DND-41 (cell line): Measurements from ENCODE around the gene PRPSAP1.

ENCODE experiments used
- ATAC-seq: fragments of 200-7000 bp; cut with Tn5 transposase; 3 replicates; pipeline ENCODE4 v1.9.1; 2021; ENCODE audit warnings: low read depth; ENCODE audit not compliant: insufficient read depth
- DNase-seq: peaks from one replicate; pipeline ENCODE4 v3.0.0-alpha.2; 2020
- H2AFZ ChIP-seq: 2 replicates; pipeline ENCODE4 v1.6.0; 2012; ENCODE audit warnings: low read depth, low read length
- H3K27ac ChIP-seq: 2 replicates; pipeline ENCODE4 v1.5.1; 2012; ENCODE audit warnings: low read length, inconsistent platforms
- H3K27me3 ChIP-seq: fragments of 200-600 bp; sonication (generic); 2 replicates; pipeline ENCODE4 v1.6.0; 2012; ENCODE audit warnings: low read length, mild to moderate bottlenecking, inconsistent platforms; ENCODE audit not compliant: insufficient read depth, poor library complexity
- H3K36me3 ChIP-seq: 2 replicates; pipeline ENCODE4 v1.5.1; 2012; ENCODE audit warnings: low read length, inconsistent platforms; ENCODE audit not compliant: insufficient read depth
- H3K4me1 ChIP-seq: 2 replicates; pipeline ENCODE4 v1.5.1; 2012; ENCODE audit warnings: mild to moderate bottlenecking, low read length; ENCODE audit not compliant: insufficient read depth
- H3K4me2 ChIP-seq: 2 replicates; pipeline ENCODE4 v1.6.0; 2012; ENCODE audit warnings: mild to moderate bottlenecking, moderate library complexity, low read length, inconsistent platforms; ENCODE audit not compliant: insufficient read depth
- H3K4me3 ChIP-seq, 2 experiments: fragments of 200-600 bp in 1 of 2; shearing (Covaris generic) in 1 of 2; 2 replicates each; pipeline ENCODE4 v1.5.1; 2012 to 2016; ENCODE audit warnings: inconsistent platforms in 2 of 2, low read length in 2 of 2, mild to moderate bottlenecking in 2 of 2, low read depth in 1 of 2, moderate library complexity in 1 of 2
- H3K79me2 ChIP-seq: 2 replicates; pipeline ENCODE4 v1.6.0; 2012; ENCODE audit warnings: low read length, inconsistent platforms; ENCODE audit not compliant: insufficient read depth
- H3K9ac ChIP-seq: 2 replicates; pipeline ENCODE4 v1.6.0; 2012; ENCODE audit warnings: low read depth, mild to moderate bottlenecking, inconsistent platforms, low read length, moderate library complexity
- H3K9me3 ChIP-seq: 2 replicates; pipeline ENCODE4 v1.5.1; 2012; ENCODE audit warnings: low read length, moderate library complexity, mild to moderate bottlenecking, inconsistent platforms; ENCODE audit not compliant: insufficient read depth, severe bottlenecking
- H4K20me1 ChIP-seq: 2 replicates; pipeline ENCODE4 v1.6.0; 2012; ENCODE audit warnings: low read length; ENCODE audit not compliant: insufficient read depth
- CTCF ChIP-seq: IDR thresholded peaks from 2 replicates; pipeline ENCODE4 v1.5.1; 2012; ENCODE audit warnings: borderline replicate concordance, low read length, moderate library complexity, mild to moderate bottlenecking; ENCODE audit not compliant: poor library complexity, severe bottlenecking; ENCODE audit errors: extremely low read depth
- EZH2 ChIP-seq: IDR thresholded peaks from 3 replicates; pipeline ENCODE4 v1.6.1; 2012; ENCODE audit warnings: borderline replicate concordance, low read depth, mild to moderate bottlenecking, moderate library complexity, low read length, inconsistent platforms; ENCODE audit not compliant: severe bottlenecking

The PRPSAP1 gene

GRCh38 chr17:76379646-76380376 is 26.1 kb upstream of the PRPSAP1 start:
- 0 out of 2 replicates have a peak, but pooled peaks cover 3% of the 10 kb centered on the region for H4K20me1 ChIP-seq
- H3K27me3 ChIP-seq, result peaks cover 15% of the 10 kb centered on the region
- ATAC-seq (no peak), DNase-seq (no peak)
- no peak for TF ChIP-seq EZH2
- no peak for TF ChIP-seq CTCF
- H3K4me1 ChIP-seq, result peaks cover 25% of the 10 kb centered on the region
- H3K4me2 ChIP-seq, result no peak overlapping the region
- no peaks in the 10 kb centered on the region for H3K79me2 ChIP-seq
- H3K36me3 ChIP-seq, result no peaks in the 10 kb centered on the region
- H3K9ac ChIP-seq, result no peak overlapping the region
- no peak overlapping the region for H3K4me3 ChIP-seq
- no peak overlapping the region for H2AFZ ChIP-seq
- no peaks in the 10 kb centered on the region for H3K9me3 ChIP-seq
- no peak overlapping the region for H3K27ac ChIP-seq

GRCh38 chr17:76379275-76379641 is 25.5 kb upstream of the PRPSAP1 start:
- H3K9me3 ChIP-seq, result no peaks in the 10 kb centered on the region
- DNase-seq, result no peak
- no peaks in the 10 kb centered on the region for H3K36me3 ChIP-seq
- no peak overlapping the region for H3K9ac ChIP-seq
- H3K4me3 ChIP-seq, result no peak overlapping the region
- H3K79me2 ChIP-seq, result no peaks in the 10 kb centered on the region
- peaks cover 15% of the 10 kb centered on the region for H3K27me3 ChIP-seq
- TF ChIP-seq CTCF (no peak), EZH2 (no peak)
- H4K20me1 ChIP-seq, result 0 out of 2 replicates have a peak, but pooled peaks cover 3% of the 10 kb centered on the region
- no peak overlapping the region for H3K4me2 ChIP-seq
- peaks cover 19% of the 10 kb centered on the region for H3K4me1 ChIP-seq
- no peak overlapping the region for H3K27ac ChIP-seq
- no peak for ATAC-seq
- H2AFZ ChIP-seq, result no peak overlapping the region

GRCh38 chr17:76378548-76379274 is 25.0 kb upstream of the PRPSAP1 start:
- Histone ChIP-seq H3K4me1 (peaks cover 14% of the 10 kb centered on the region), H3K27ac (no peak overlapping the region), H3K27me3 (peaks cover 13% of the 10 kb centered on the region), H3K9me3 (no peaks in the 10 kb centered on the region), H3K36me3 (no peaks in the 10 kb centered on the region), H3K79me2 (no peaks in the 10 kb centered on the region), H4K20me1 (0 out of 2 replicates have a peak, but pooled peaks cover 3% of the 10 kb centered on the region), H3K4me3 (no peak overlapping the region), H3K9ac (no peak overlapping the region), H3K4me2 (no peak overlapping the region), H2AFZ (no peak overlapping the region)
- TF ChIP-seq EZH2, result no peak
- no peak for TF ChIP-seq CTCF
- ATAC-seq (no peak), DNase-seq (no peak)
